A549 (cell line): ENCODE measurements around the gene MAP3K21.

Experiments used
- CTCF ChIP-seq: fragments of >200 bp; sonication (Bioruptor Twin); formaldehyde crosslinking; IDR thresholded peaks from 3 replicates; pipeline ENCODE4 v1.5.1; 2016
- NFE2L2 ChIP-seq: fragments of 150-350 bp; conservative IDR thresholded peaks from 2 replicates; pipeline ENCODE4 v1.6.1; 2014; ENCODE audit warnings: low read length

GRCh38 chr1:233327651-233328141 lies at the start of gene MAP3K21:
- TF ChIP-seq CTCF (no peak), NFE2L2 (no peak)
